NB4 (cell line): Measurements from ENCODE around the gene OR6M1.

Source experiments
- CTCF ChIP-seq: IDR thresholded peaks from one replicate; pipeline ENCODE4 v1.5.1; 2012; ENCODE audit warnings: low read depth, low read length
- POLR2A ChIP-seq: IDR thresholded peaks from 2 replicates; pipeline ENCODE4 v1.6.1; 2011; ENCODE audit warnings: mild to moderate bottlenecking; ENCODE audit not compliant: insufficient read length; ENCODE audit errors: extremely low read depth

GRCh38 chr11:123799438-123799837 is 6.7 kb downstream of the OR6M1 start:
- no peak for TF ChIP-seq POLR2A
- TF ChIP-seq CTCF, result no peak
